HG03460 (cell line): Measurements from ENCODE around the gene STIMATE.

Source experiments
- ATAC-seq: cut with Tn5 transposase; IDR thresholded peaks from one replicate; pipeline ENCODE4 v1.9.1; 2021; ENCODE audit not compliant: unreplicated experiment

Gene STIMATE

DNA sequence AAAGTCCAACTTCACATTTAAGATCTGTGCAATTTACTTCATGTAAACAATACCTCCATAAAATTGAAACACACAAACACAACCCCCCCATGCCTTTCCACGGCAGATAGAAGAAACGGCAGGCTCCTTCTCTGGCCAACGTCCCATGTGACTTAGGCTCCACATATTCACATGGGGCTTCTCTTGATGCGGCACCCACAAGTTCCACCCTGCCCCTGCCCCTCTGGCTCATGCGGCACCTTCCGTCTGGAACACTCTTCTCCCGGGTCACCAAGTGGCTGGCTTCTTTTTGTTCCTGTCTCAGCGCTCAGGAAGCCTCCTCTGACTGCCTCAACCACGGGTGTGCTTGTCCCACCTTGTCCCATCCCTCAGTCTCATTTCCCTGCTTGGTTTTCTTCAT is 25.6 kb downstream of the STIMATE start:
- no peak for ATAC-seq

DNA sequence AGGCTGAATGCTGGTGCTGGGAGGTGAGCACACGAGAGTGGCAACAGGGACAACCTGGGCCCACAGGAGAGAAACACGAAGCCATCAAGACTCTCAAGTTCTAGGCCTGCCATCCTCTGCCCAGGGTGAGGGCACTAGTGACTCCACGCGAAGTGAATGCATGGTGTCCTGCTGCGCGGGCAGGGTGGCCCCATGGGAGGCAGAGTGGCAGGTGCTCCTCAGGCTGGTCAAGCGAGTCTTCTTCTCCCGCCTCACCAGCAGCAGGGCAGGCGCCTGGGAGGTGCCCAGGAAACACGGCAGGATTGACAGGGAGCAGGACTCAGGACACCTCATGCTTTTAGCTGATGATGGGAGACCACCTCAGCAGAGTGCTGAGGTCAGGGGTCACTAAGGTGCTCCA is 26.9 kb downstream of the STIMATE start:
- ATAC-seq = no peak

DNA sequence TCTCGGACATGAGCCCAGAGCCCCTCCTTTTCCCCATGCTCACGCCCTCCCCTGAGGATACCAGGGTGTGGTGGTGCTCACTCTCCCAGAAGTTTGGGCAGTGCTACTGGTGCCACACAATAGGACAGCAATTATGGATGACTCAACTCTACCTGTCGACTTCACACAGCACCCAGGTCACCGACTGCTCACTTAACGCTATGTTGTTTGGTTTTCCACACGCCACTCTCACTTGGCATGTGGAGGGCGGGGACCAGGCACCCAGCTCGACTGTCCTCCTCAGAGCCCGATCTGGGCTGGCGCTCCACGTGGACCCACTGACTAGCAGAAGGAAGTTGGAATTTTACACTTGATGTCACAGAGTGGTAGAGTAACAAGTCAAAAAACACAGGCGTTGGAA is 30.9 kb downstream of the STIMATE start:
- no peak for ATAC-seq

DNA sequence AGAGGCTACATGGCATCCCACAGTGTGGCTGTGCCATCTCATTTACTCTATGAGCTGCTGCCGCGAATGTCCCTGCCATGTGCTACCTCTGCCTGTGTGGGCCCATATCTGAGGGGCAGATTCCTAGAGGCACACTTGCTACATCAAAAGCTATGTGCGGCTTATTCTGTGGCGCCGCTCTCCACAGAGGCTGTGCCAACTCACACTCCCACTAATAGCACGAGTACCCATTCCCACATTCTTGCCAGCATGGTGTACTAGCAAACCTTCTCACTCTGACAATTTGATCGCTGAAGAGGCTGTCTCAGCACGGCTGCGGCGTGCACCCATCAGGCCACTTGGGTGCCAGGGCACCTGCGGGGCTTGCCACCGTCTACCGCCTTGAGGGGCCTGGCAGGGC is 31.4 kb downstream of the STIMATE start:
- ATAC-seq = no peak

DNA sequence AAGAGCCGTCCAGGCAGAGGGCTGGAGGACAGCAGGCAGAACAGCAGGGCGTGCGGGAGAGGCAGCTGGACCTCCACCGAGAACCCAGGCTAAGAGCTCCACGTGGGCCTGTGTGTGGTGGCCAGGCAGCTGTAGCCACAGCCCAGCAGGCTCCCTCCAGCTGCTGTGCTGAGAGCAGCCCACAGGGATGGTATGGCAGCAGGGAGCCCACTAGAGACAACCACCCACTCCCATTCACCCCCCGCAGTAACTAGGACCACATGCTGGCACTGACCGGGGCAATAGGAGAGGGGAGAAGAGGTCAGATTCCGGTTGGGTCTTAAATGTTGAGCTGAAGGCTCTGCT is 37.0 kb downstream of the STIMATE start:
- ATAC-seq = no peak

DNA sequence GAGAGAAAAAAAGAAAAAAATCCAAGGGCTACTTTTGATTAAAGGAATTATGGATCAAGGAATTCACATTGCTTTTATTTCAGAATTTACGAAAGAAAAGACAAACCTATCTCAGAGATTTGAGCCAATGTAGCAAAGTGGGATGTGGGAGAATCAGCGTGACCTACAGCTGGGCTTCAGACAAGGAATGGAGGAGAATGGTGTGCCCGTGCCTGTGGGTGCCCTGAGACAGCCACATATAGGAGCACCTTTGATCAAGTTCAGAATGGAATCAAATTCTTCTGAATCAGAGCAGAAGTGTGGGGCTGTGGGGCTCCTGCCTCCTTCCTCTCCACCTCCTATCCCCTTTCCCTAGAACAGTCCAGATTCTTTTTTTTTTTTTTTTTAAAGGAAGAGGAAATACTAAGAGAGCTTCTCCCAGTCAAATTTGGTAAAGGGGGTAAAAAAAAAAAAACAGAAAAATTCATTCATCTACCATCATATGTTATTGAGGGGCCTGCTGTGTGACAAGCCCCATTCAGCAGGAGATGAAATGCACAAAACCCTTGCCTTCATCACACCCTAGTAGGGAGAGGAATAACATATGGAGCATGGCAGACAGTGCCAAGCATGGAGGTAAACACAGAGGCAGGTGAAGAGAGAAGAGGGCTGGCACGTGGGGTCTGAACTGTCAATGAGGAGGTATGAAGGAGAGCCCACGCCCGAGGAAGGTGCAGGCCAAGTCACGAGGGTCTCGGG is 37.5 kb downstream of the STIMATE start:
- no peak for ATAC-seq

DNA sequence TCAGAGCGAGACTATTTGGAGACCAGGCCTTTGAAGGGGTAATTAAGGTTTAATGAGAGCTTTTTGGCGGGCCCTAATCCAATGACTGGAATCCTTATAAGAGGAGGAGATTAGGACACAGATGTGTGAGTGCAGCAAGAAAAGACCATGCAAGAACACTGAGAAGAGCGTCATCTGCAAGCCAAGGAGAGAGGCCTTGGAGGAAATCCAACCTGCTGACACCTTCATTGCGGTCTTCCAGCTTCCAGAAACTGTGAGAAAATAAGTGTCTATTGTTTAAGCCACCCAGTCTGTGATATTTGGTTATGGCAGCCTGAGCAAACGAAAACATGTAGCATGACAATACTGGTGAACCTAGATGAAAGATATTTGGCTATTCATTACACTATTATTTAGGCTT is 39.5 kb downstream of the STIMATE start:
- ATAC-seq = no peak

DNA sequence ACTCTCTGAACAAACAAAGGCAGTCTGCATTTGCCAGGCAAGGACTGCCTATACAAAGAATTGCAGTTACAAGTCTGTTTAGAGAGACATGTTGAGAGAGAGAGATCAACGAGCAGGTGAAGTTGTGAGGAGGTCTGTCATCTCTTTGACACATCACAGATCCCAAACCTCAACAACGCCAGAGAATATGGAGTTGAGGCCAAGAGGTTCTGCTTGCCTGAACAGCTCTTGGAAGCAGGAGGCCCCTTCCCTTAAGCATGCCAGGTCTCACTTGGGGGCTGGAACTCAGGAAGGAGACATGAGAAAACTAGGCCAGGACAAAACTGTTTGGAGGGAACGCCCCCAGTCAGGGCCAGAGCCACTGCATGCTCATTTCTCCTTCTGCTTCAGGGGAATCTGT is 40.2 kb downstream of the STIMATE start:
- ATAC-seq = no peak

DNA sequence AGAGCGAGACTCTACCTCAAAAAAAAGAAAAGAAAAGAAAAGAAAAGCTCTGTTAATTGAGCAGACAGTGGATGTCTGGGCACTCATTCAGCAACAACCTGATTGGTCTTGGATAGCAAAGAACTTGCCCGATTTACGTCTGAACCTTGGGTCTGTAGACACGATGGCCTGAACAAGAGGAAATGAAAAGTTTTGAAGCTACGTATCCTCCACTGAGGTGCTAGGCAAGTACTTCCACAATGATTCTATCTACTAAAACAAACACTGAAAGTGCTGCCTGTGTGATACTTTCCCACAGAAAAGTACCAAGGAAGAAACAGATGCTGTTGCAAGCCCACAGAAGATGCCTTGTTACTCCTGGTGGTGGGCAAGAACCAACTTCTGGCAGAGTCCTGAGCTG is 40.7 kb downstream of the STIMATE start:
- no peak for ATAC-seq

DNA sequence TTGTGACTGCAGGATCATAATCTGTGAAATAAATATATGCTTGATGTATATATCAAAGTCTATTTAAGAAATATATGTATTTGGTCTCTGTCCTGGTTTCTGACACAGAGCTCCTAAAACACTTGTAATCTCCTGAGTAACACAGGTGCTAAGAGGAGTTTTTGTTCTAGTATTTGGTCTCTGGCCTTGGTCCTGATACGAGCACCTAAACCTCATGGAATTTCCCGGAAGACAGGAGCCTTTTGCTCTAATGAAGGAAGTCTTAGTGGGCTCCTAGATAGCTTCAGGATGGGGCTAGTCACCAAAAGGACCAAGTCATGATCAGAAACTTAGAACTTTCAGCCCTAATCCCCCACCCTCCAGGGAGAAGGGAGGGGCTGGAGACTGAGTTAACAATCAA is 43.3 kb downstream of the STIMATE start:
- no peak for ATAC-seq

DNA sequence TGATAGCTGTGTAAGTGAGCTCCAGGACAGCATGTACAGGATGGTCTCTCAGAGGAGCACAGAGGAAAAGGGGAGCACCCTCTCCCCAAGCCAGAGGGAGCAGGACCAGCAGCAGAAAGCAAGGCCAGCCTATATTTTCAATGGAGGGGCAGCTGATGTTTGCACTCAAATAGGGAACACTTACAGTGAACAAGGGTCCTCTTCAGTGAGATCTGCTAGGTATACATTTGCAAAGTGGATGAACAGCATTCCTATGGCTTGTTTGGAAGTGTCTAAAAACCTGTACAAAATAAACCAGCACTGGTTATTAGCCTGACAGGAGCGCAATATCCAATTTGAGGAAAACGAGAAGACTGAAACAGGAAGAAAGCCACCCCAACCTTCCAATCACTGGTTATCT is 44.9 kb downstream of the STIMATE start:
- ATAC-seq = no peak

DNA sequence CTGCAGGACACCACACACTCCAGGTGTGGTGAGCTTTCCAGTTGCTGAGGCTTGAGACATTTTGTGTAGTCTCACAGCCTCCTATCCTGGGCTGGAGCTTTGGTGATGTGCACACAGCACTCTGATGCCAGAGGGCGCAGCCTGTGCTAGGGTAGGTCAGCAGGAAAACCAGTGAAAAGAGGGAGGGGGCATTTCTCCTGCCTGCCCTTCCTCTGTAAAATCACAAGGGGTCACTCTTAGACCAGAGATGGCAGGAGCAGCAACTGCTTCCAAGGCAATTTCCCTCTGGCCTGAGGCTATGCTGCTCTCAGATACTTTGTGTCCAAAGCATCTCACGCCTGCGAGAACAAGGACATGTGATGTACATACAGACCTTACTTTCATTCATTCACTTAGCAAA is 46.0 kb downstream of the STIMATE start:
- no peak for ATAC-seq

DNA sequence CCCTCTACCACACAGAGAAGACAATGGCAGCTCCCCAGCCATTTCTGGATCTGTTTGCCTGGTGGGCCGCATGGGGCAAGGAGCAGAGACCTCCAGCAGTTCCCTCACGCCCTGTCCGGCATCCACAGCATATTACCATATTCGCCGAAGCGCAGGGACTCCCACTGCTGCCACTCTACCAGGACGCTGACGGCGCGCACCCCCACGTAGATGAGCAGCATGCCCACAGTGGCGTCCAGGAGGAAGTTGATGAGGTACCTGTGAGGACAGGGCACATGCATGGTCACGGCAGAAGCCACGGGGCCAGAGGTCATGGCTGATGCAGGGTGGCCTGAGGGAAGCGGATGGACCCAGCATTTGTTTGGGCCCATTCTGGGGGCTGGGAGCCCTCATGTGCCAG is 47.7 kb downstream of the STIMATE start:
- no peak for ATAC-seq

DNA sequence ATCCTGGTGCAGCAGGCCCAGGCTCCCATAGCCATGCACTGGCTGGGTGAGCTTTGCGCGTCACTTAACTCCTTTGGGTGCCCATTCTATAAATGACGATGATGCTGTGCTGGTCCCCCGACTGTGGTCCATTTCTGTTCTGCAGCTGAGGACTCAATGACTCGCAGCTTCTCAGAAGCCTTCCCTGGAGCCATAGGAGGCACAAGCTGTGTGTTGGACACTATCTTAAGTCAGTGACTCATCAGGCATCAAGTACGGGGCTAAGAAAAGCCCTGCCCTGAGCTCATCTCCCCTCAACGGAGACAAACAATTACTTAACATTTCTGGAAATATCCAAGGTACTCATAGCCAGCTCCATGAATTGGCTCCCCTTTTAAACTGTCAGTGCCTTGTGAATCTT is 48.7 kb downstream of the STIMATE start:
- ATAC-seq = no peak

DNA sequence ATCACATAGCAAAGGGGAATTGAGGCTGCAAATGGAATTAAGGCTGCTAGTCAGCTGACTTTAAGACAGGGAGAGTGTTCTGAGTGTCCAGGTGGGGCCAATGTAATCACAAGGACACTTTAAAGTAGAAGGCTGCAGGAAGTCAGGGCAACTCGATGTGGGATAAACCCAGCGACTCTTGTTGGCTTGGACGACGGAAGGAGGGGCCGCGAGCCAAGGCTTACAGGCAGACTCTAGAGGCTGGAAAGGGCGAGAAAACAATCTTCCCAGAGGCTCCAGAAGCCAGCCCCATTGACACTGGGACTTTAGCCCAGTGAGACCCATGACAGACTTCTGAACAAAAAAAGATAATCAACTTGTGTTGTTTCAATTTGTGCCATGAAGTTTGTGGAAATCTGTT is 49.6 kb downstream of the STIMATE start:
- ATAC-seq = no peak

DNA sequence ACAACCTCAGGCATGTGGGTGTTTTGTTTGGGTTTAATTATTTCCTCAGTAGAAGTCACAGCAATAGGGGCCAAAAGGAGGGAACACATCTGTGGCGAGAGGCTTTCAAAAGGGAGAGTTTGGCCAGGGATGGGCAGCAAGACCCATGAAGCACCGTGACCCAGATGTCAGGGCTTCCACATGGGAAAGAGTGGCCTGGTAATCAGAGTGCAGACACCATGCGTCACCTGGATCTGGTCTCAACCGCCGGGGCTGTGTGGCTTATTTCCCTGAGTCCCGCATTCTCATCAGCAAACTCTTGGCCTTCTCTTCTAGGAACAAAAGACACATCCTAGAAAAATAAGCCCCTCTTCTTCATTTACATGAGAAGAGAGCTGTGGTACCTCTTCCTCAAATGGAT is 50.1 kb downstream of the STIMATE start:
- ATAC-seq = no peak

DNA sequence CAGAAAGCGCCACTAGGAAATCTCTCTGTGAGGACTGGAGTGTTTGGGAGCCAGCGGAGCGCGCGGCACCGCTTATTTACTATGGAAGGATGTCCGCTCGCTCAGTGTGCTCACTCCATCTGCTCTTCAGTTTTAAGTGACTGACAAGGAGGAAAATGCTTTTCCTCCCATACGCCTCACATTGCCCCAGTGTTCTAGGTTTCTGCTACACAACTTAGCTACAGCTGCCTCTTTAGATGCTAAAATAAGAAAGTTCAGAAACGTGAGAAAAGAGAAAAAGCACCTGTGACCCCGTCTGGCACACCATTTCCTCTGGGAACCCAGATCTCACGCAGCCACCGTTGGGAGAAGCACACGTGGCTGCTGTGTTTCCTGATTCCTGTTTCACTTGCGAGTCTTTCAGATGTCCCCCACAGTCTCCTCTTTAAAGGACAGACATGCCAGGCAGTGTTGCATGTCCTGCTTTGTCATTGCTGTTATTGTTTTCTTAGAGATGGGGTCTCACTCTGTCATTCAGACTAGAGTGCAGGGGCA is 50.8 kb downstream of the STIMATE start:
- ATAC-seq = no peak

DNA sequence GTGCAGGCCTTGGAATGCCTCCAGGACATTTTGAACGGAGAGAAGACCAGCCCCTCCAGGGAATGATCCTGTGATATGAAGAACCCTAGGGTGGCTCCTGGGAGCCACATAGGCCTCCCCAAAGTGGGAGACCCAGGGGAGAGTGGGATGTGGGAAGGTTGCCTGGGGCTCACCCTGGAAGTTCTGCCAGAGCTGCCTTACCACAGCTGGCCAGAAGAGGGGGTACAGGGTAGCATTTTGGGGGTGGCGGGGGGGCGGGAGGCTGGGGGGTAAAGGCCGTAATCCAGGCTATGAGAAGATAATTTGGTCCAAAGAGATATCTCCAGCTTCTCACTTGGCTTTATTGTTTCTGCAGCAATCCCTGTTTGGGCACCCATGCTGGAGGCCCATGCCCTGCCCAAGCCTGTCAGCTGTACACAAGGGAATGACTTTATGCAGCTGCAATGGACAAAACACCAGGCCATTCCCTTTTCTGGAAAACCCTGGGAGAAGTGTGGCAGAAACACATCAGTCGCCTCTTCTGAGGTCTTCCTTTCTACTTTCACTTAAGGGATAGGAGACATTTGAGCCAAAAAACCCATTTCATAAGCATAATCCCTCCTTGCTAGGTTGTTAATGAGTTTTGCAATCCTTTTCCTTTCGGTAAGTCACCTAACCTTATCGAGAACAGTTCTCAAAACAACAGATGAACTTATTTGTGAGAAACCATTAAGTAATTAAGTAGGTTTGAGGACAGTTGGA is 51.5 kb downstream of the STIMATE start:
- no peak for ATAC-seq

DNA sequence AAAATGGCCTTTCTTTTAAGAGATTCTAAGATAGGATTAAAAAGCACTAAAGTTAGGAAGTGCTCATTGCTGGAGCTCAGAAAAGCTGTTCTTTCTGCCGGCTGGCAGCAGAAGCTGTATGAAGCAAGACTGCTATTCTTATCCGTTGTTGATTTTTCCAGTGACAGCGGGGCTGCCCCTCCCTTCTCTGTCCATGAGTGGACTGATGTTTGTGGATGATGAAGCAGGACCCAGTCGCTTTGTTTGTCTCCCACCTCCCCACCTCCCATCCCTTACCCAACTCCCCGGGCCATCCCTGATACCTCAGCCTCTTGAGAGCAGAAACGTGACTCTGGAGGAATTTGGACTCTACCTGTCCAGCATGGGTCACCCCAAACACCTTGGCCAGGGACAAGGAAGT is 52.2 kb downstream of the STIMATE start:
- no peak for ATAC-seq

DNA sequence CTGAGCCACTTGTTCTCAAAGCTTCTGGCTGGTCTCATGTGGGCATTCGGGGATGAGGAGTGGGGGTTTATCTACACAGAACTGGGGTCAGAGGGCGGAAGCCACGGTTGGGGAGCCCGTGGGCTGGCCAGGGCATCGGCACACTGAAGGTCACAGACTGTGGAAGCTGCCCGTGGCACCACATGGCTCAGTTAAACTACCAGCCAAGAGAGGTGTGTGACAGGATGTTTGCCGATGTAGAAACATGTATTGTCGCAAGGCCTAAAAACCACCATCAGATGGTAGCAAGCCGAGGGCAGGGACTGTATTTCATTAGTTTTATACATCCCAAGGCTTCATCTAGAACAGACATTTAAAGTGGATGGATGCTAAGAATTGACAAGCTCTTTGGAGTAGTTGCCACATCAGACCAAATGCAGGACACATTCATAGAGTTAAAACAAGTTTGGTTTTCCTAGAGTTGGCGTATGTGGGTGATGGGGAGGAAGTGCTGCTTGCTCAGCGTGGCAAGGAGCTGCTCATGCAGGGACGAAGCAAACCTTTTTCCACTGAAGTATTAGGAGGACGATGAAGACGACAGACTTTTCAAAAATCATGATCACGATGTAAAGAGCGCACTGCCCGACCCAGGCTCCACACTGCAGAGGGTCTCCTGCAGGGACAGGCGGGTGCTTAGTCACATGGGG is 52.9 kb downstream of the STIMATE start:
- no peak for ATAC-seq

DNA sequence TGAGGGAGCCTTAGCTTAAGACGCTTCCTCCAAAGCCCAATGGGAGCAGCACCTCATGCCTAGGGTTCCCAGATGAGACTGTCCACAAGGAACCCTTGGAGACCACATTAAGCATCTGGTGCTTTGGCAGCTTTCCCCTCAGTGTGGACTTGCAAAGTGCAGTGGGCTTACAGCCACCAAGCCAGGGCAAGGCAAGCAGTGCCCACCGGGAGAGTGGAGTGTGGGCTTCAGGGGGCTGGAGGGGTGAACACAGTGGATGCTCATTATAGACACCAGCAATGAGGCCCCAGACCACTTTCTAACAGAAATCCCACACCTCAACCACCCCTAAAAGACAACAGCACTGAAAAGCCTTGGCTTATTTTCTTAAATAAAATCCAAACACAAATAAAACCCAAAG is 53.5 kb downstream of the STIMATE start:
- no peak for ATAC-seq
